Measurements from ENCODE around the gene BRD9.

Gene BRD9

GRCh38 chr5:873328-873727 is 19.3 kb downstream of the BRD9 start:
- TF ChIP-seq SPI1 (IDR thresholded peaks at IDR 0.05; ENCODE audit: borderline replicate concordance, low read depth) = no peak
- no peak for TF ChIP-seq POLR2AphosphoS5 (IDR thresholded peaks at IDR 0.05; ENCODE audit: low read depth)
- no peak for TF ChIP-seq REST (IDR thresholded peaks at IDR 0.05; ENCODE audit: insufficient replicate concordance, low read depth)
- TF ChIP-seq GABPA (IDR thresholded peaks at IDR 0.05; ENCODE audit: low read depth) = no peak
- TF ChIP-seq CTCF (IDR thresholded peaks at IDR 0.05; ENCODE audit: insufficient read depth, low read length) = no peak

GRCh38 chr5:872301-872700 is 20.3 kb downstream of the BRD9 start:
- H3K27ac ChIP-seq (replicated peaks) = no peak overlapping the region
- no peak for DNase-seq (ENCODE audit: low read depth in 1 of 2, low spot score in 1 of 2)
- no peak overlapping the region for H3K4me3 ChIP-seq (replicated peaks; ENCODE audit: insufficient read depth, low read length)
- TF ChIP-seq POLR2AphosphoS5 (IDR thresholded peaks at IDR 0.05; ENCODE audit: low read depth) (no peak), REST (IDR thresholded peaks at IDR 0.05; ENCODE audit: insufficient replicate concordance, low read depth) (no peak), CTCF (IDR thresholded peaks at IDR 0.05; ENCODE audit: insufficient read depth, low read length) (no peak), SPI1 (IDR thresholded peaks at IDR 0.05; ENCODE audit: borderline replicate concordance, low read depth) (no peak), GABPA (IDR thresholded peaks at IDR 0.05; ENCODE audit: low read depth) (no peak)
- no peaks in the 10 kb centered on the region for H3K27me3 ChIP-seq (ENCODE audit: insufficient read depth, poor library complexity, severe bottlenecking)

More at GRCh38 chr5:873328-873727, 19.3 kb downstream of the BRD9 start:
- H3K27me3 ChIP-seq (ENCODE audit: insufficient read depth, poor library complexity, severe bottlenecking) = no peaks in the 10 kb centered on the region
- no peak overlapping the region for H3K27ac ChIP-seq (replicated peaks)
- DNase-seq (ENCODE audit: low read depth in 1 of 2, low spot score in 1 of 2) = no peak
- no peak overlapping the region for H3K4me3 ChIP-seq (replicated peaks; ENCODE audit: insufficient read depth, low read length)

GRCh38 chr5:871596-872298 is 20.9 kb downstream of the BRD9 start:
- no peak for DNase-seq (ENCODE audit: low read depth in 1 of 2, low spot score in 1 of 2)
- no peak overlapping the region for H3K4me3 ChIP-seq (replicated peaks; ENCODE audit: insufficient read depth, low read length)
- TF ChIP-seq CTCF (IDR thresholded peaks at IDR 0.05; ENCODE audit: insufficient read depth, low read length) = no peak
- TF ChIP-seq REST (IDR thresholded peaks at IDR 0.05; ENCODE audit: insufficient replicate concordance, low read depth) = no peak
- no peak for TF ChIP-seq POLR2AphosphoS5 (IDR thresholded peaks at IDR 0.05; ENCODE audit: low read depth)
- TF ChIP-seq GABPA (IDR thresholded peaks at IDR 0.05; ENCODE audit: low read depth) = no peak
- no peak for TF ChIP-seq SPI1 (IDR thresholded peaks at IDR 0.05; ENCODE audit: borderline replicate concordance, low read depth)
- H3K27ac ChIP-seq (replicated peaks) = no peak overlapping the region
- H3K27me3 ChIP-seq (ENCODE audit: insufficient read depth, poor library complexity, severe bottlenecking) = no peaks in the 10 kb centered on the region

Data from HL-60 (cell line).